Effector CD8-positive, alpha-beta T cell (primary cell): Measurements from ENCODE around the gene CMSS1.

Source experiments
- DNase-seq: peaks from one replicate; lab custom pipeline; 2025; lab: John Stamatoyannopoulos, UW

The CMSS1 gene

GRCh38 chr3:99901200-99901926 lies 83.7 kb downstream of the CMSS1 start:
- no peak for DNase-seq

GRCh38 chr3:99902091-99902490 lies 84.4 kb downstream of the CMSS1 start:
- no peak for DNase-seq

GRCh38 chr3:99903869-99904268 lies 86.2 kb downstream of the CMSS1 start:
- no peak for DNase-seq

- DNase-seq: no peak
Measured at GRCh38 chr3:99907959-99908544, 90.4 kb downstream of the CMSS1 start.

GRCh38 chr3:99909714-99910495 lies 92.2 kb downstream of the CMSS1 start:
- no peak for DNase-seq

GRCh38 chr3:99910752-99911290 lies 93.2 kb downstream of the CMSS1 start:
- DNase-seq: no peak

GRCh38 chr3:99911433-99911832 lies 93.8 kb downstream of the CMSS1 start:
- DNase-seq: no peak

GRCh38 chr3:99915906-99916432 lies 98.3 kb downstream of the CMSS1 start:
- no peak for DNase-seq

GRCh38 chr3:99918715-99919114 lies 101.1 kb downstream of the CMSS1 start:
- no peak for DNase-seq

GRCh38 chr3:99919694-99920093 lies 102.0 kb downstream of the CMSS1 start:
- no peak for DNase-seq

- DNase-seq: no peak
Measured at GRCh38 chr3:99920481-99921376, 103.1 kb downstream of the CMSS1 start.

- DNase-seq: no peak
Measured at GRCh38 chr3:99921377-99921695, 103.7 kb downstream of the CMSS1 start.

GRCh38 chr3:99921986-99922385 lies 104.3 kb downstream of the CMSS1 start:
- DNase-seq: no peak

GRCh38 chr3:99923873-99924272 lies 106.2 kb downstream of the CMSS1 start:
- no peak for DNase-seq

GRCh38 chr3:99925584-99926230 lies 108.0 kb downstream of the CMSS1 start:
- no peak for DNase-seq

- no peak for DNase-seq
Measured at GRCh38 chr3:99927671-99928457, 110.2 kb downstream of the CMSS1 start.

- no peak for DNase-seq
Measured at GRCh38 chr3:99928771-99929744, 111.4 kb downstream of the CMSS1 start.

GRCh38 chr3:99929745-99930139 lies 112.1 kb downstream of the CMSS1 start:
- no peak for DNase-seq

- no peak for DNase-seq
Measured at GRCh38 chr3:99931059-99931458, 113.4 kb downstream of the CMSS1 start.
